Loucy (cell line): Measurements from ENCODE around the gene MAGEL2.

ENCODE experiments used
- H2AFZ ChIP-seq: fragments of 200-600 bp; sonication (generic); 2 replicates; pipeline ENCODE4 v1.6.0; 2016; ENCODE audit warnings: antibody characterized with exemption, mild to moderate bottlenecking, low read length, moderate library complexity
- H3F3A ChIP-seq: fragments of 200-600 bp; 2 replicates; pipeline ENCODE4 v1.6.0; 2016; ENCODE audit warnings: antibody characterized with exemption, low read depth, mild to moderate bottlenecking
- H3K27me3 ChIP-seq: fragments of 200-600 bp; sonication (generic); 2 replicates; pipeline ENCODE4 v1.6.1; 2014; ENCODE audit warnings: low read length, mild to moderate bottlenecking; ENCODE audit not compliant: insufficient read depth, poor library complexity, severe bottlenecking
- H3K36me3 ChIP-seq: fragments of 200-600 bp; sonication (generic); 2 replicates; pipeline ENCODE4 v1.6.1; 2016; ENCODE audit warnings: low read length; ENCODE audit not compliant: insufficient read depth
- H3K4me1 ChIP-seq: fragments of 200-600 bp; sonication (generic); 2 replicates; pipeline ENCODE4 v1.5.1; 2014; ENCODE audit warnings: low read length, mild to moderate bottlenecking; ENCODE audit not compliant: insufficient read depth, poor library complexity, severe bottlenecking
- H3K4me2 ChIP-seq: fragments of 200-600 bp; sonication (generic); 2 replicates; pipeline ENCODE4 v1.6.0; 2014; ENCODE audit warnings: antibody characterized with exemption, low read length, low read depth, mild to moderate bottlenecking; ENCODE audit not compliant: poor library complexity, severe bottlenecking
- H3K4me3 ChIP-seq: fragments of 200-600 bp; sonication (generic); 2 replicates; pipeline ENCODE4 v1.5.1; 2014; ENCODE audit warnings: low read length, mild to moderate bottlenecking, mixed read lengths; ENCODE audit not compliant: poor library complexity, severe bottlenecking
- H3K79me2 ChIP-seq: fragments of 200-600 bp; sonication (generic); 2 replicates; pipeline ENCODE4 v1.6.1; 2014; ENCODE audit warnings: low read length; ENCODE audit not compliant: insufficient read depth
- H3K9ac ChIP-seq: fragments of 200-600 bp; sonication (generic); 2 replicates; pipeline ENCODE4 v1.6.0; 2014; ENCODE audit warnings: mild to moderate bottlenecking, low read depth, low read length, moderate library complexity; ENCODE audit not compliant: poor library complexity, severe bottlenecking
- H3K9me2 ChIP-seq: fragments of 200-600 bp; sonication (generic); replicated peaks from 2 replicates; pipeline ENCODE4 v1.6.1; 2016; ENCODE audit warnings: low read depth, low read length, mixed read lengths
- H3K9me3 ChIP-seq: fragments of 200-600 bp; sonication (generic); 2 replicates; pipeline ENCODE4 v1.6.1; 2014; ENCODE audit warnings: mild to moderate bottlenecking, antibody characterized with exemption, low read length, low read depth; ENCODE audit not compliant: insufficient read depth
- H4K20me1 ChIP-seq: fragments of 200-600 bp; sonication (generic); 2 replicates; pipeline ENCODE4 v1.6.0; 2014; ENCODE audit warnings: antibody characterized with exemption, low read length, mild to moderate bottlenecking; ENCODE audit not compliant: insufficient read depth, poor library complexity, severe bottlenecking
- EZH2phosphoT487 ChIP-seq: fragments of 200-600 bp; IDR thresholded peaks from 2 replicates; pipeline ENCODE4 v1.6.1; 2018; ENCODE audit warnings: antibody characterized with exemption, mild to moderate bottlenecking, moderate library complexity, borderline replicate concordance
- TF ChIP-seq, protein P1 (sequence below): fragments of 200-600 bp; sonication (generic); conservative IDR thresholded peaks from 2 replicates; pipeline ENCODE4 v1.5.1; 2014; ENCODE audit warnings: mild to moderate bottlenecking, antibody characterized with exemption, low read length

Gene MAGEL2

DNA sequence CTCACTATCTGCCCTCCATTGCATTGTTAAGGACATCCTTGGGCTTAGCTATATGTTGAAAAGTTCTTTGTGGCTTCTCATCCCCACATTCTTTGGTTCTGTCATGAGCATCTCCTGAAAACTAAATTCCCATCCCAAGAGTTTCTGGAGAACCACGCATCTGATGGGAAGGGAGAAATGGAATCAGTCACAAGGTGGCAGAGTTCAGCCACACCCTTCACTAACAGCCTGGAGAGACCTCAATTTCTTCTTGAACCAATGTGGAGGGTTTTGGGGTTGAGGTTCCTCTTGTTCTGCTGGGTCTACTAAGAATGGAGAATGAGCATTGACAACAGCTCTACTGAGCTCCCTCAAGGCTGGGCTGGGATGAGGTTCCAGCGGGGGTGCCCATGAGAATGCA, 15.6 kb upstream of the MAGEL2 start:
- no peak overlapping the region for H3K9ac ChIP-seq
- TF ChIP-seq, protein P1, sequence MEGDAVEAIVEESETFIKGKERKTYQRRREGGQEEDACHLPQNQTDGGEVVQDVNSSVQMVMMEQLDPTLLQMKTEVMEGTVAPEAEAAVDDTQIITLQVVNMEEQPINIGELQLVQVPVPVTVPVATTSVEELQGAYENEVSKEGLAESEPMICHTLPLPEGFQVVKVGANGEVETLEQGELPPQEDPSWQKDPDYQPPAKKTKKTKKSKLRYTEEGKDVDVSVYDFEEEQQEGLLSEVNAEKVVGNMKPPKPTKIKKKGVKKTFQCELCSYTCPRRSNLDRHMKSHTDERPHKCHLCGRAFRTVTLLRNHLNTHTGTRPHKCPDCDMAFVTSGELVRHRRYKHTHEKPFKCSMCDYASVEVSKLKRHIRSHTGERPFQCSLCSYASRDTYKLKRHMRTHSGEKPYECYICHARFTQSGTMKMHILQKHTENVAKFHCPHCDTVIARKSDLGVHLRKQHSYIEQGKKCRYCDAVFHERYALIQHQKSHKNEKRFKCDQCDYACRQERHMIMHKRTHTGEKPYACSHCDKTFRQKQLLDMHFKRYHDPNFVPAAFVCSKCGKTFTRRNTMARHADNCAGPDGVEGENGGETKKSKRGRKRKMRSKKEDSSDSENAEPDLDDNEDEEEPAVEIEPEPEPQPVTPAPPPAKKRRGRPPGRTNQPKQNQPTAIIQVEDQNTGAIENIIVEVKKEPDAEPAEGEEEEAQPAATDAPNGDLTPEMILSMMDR: no peak
- no peak for TF ChIP-seq EZH2phosphoT487
- no peaks in the 10 kb centered on the region for H3K36me3 ChIP-seq
- no peaks in the 10 kb centered on the region for H4K20me1 ChIP-seq
- no peak overlapping the region for H3K4me2 ChIP-seq
- no peaks in the 10 kb centered on the region for H3F3A ChIP-seq
- no peak overlapping the region for H2AFZ ChIP-seq
- no peak overlapping the region for H3K4me3 ChIP-seq
- no peaks in the 10 kb centered on the region for H3K79me2 ChIP-seq
- H3K9me2 ChIP-seq: no peaks in the 10 kb centered on the region
- H3K4me1 ChIP-seq: no peaks in the 10 kb centered on the region
- 0 out of 2 replicates have a peak, but pooled peaks cover 3% of the 10 kb centered on the region for H3K9me3 ChIP-seq
- no peaks in the 10 kb centered on the region for H3K27me3 ChIP-seq

DNA sequence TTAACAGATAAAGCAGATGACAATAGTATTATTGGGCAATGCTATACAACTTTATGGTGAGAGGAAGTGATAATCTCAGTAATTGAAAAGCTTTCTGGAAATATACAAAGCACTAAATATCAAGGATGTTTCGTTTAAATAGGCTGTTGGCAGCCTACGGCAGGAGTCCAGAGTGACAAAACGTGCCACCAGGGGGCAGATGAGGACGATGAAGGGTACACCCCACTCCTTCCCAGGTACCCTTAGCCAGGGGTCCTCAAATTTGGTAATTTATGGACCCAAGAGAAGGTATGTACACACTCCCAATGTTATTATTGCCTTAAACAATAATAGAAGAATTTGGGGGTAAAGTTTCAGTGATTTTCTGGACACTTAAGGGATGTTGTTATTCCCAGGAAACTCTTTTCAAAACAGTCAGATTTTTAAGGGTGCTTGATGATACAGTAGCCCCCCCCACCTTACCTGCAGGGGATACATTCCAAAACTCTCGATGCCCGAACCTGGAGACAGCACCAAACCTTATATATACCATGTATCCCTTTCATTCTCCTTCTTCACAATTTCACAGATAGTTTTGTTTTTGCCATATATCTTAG, 1.4 kb upstream of the MAGEL2 start:
- TF ChIP-seq, protein P1: peak; percentile 78
- no peak for TF ChIP-seq EZH2phosphoT487
- Histone ChIP-seq H3K4me2 (no peak overlapping the region), H3K9me3 (no peaks in the 10 kb centered on the region)

DNA sequence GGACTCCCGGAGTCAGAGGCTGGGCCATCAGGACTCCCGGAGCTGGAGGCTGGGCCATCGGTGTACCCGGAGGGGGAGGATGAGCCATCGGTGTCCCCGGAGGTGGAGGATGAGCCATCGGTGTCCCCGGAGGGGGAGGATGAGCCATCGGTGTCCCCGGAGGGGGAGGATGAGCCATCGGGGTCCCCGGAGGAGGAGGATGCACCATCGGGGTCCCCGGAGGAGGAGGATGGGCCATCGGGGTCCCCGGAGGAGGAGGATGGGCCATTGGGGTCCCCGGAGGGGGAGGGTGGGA, 719 bp downstream of the MAGEL2 start:
- Histone ChIP-seq H3K27me3 (no peaks in the 10 kb centered on the region), H3K4me1 (no peaks in the 10 kb centered on the region), H3F3A (no peaks in the 10 kb centered on the region), H3K9me3 (no peaks in the 10 kb centered on the region), H3K4me2 (peak overlapping the region; percentile 58), H3K36me3 (no peaks in the 10 kb centered on the region), H3K4me3 (peak overlapping the region; percentile 70), H2AFZ (no peak overlapping the region), H3K9me2 (no peaks in the 10 kb centered on the region), H4K20me1 (no peaks in the 10 kb centered on the region), H3K79me2 (no peaks in the 10 kb centered on the region), H3K9ac (no peak overlapping the region)
- TF ChIP-seq EZH2phosphoT487: no peak
- TF ChIP-seq, protein P1: no peak

More for the DNA sequence above, 1.4 kb upstream of the MAGEL2 start:
- Histone ChIP-seq H3K4me1 (no peaks in the 10 kb centered on the region), H3K9me2 (no peaks in the 10 kb centered on the region), H2AFZ (no peak overlapping the region), H3K27me3 (no peaks in the 10 kb centered on the region), H3F3A (no peaks in the 10 kb centered on the region), H3K9ac (no peak overlapping the region), H3K79me2 (no peaks in the 10 kb centered on the region), H4K20me1 (no peaks in the 10 kb centered on the region), H3K4me3 (no peak overlapping the region), H3K36me3 (no peaks in the 10 kb centered on the region)
